Left hindlimb (tissue), 1 donor: ENCODE data around the gene C4orf50.

Source experiments
- DNase-seq: peaks from one replicate; pipeline ENCODE4 v3.0.0-alpha.2; 2018

C4orf50 gene

GRCh38 chr4:6018331-6018730 lies at the start of gene C4orf50:
Gene C4orf50, minus strand, starts transcription at chr4:6018431.
- DNase-seq = no peak

- no peak for DNase-seq
Measured at GRCh38 chr4:6065934-6066590, 47.8 kb upstream of the C4orf50 start.

GRCh38 chr4:6065166-6065565 lies 46.9 kb upstream of the C4orf50 start:
- DNase-seq = no peak

GRCh38 chr4:6064383-6064782 lies 46.2 kb upstream of the C4orf50 start:
- DNase-seq = no peak

GRCh38 chr4:6063684-6064083 lies 45.5 kb upstream of the C4orf50 start:
- no peak for DNase-seq

- DNase-seq = no peak
Measured at GRCh38 chr4:6062133-6062532, 43.9 kb upstream of the C4orf50 start.

- DNase-seq = no peak
Measured at GRCh38 chr4:6059375-6059805, 41.2 kb upstream of the C4orf50 start.

GRCh38 chr4:6058531-6059374 lies 40.5 kb upstream of the C4orf50 start:
- no peak for DNase-seq

- no peak for DNase-seq
Measured at GRCh38 chr4:6056976-6057766, 38.9 kb upstream of the C4orf50 start.

GRCh38 chr4:6055436-6055835 lies 37.2 kb upstream of the C4orf50 start:
- DNase-seq = no peak

- no peak for DNase-seq
Measured at GRCh38 chr4:6055030-6055429, 36.8 kb upstream of the C4orf50 start.

- DNase-seq = no peak
Measured at GRCh38 chr4:6054162-6054922, 36.1 kb upstream of the C4orf50 start.

GRCh38 chr4:6052679-6053078 lies 34.4 kb upstream of the C4orf50 start:
- DNase-seq = no peak

GRCh38 chr4:6050551-6050950 lies 32.3 kb upstream of the C4orf50 start:
- DNase-seq = no peak

- DNase-seq = no peak
Measured at GRCh38 chr4:6049985-6050384, 31.8 kb upstream of the C4orf50 start.

GRCh38 chr4:6049278-6049677 lies 31.0 kb upstream of the C4orf50 start:
- DNase-seq = no peak

GRCh38 chr4:6048537-6048936 lies 30.3 kb upstream of the C4orf50 start:
- no peak for DNase-seq

GRCh38 chr4:6047130-6047673 lies 29.0 kb upstream of the C4orf50 start:
- no peak for DNase-seq

GRCh38 chr4:6046526-6047129 lies 28.4 kb upstream of the C4orf50 start:
- no peak for DNase-seq

GRCh38 chr4:6044805-6045204 lies 26.6 kb upstream of the C4orf50 start:
- DNase-seq = no peak

- DNase-seq = no peak
Measured at GRCh38 chr4:6044276-6044675, 26.0 kb upstream of the C4orf50 start.

- DNase-seq = no peak
Measured at GRCh38 chr4:6043843-6044242, 25.6 kb upstream of the C4orf50 start.
